Hematopoietic multipotent progenitor cell treated with erythropoietin and hydrocortisone succinate and interleukin-3 and kit ligand, for 6 days (in vitro differentiated cells): ENCODE data around the gene GNAT1.
A peak's percentile ranks its signal among the peaks of the same experiment; 100 is the strongest.
"Not testable (repeated sequence)": the region's sequence is repeated elsewhere in the genome, so short reads cannot be mapped to it uniquely, and the experiment has no call there.

ENCODE experiments used
- DNase-seq: peaks from one replicate; pipeline ENCODE4 v3.0.0-alpha.2; 2015

The GNAT1 gene

GRCh38 chr3:50222169-50222528, 30.7 kb downstream of the GNAT1 start:
- DNase-seq, result no peak

GRCh38 chr3:50224639-50225038, 33.2 kb downstream of the GNAT1 start:
- DNase-seq, result no peak

- DNase-seq, result peak; percentile 65
These were observed 35.5 kb downstream of the GNAT1 start for GRCh38 chr3:50226888-50227389.

GRCh38 chr3:50227390-50228183, 36.2 kb downstream of the GNAT1 start:
- peak; percentile 96 for DNase-seq

- DNase-seq, result not testable (repeated sequence)
These were observed 36.9 kb downstream of the GNAT1 start for GRCh38 chr3:50228184-50228763.

- DNase-seq, result no peak
These were observed 38.1 kb downstream of the GNAT1 start for GRCh38 chr3:50229490-50229889.

- DNase-seq, result no peak
These were observed 38.8 kb downstream of the GNAT1 start for GRCh38 chr3:50230104-50230793.

- DNase-seq, result no peak
These were observed 39.4 kb downstream of the GNAT1 start for GRCh38 chr3:50230794-50231125.

- no peak for DNase-seq
These were observed 40.2 kb downstream of the GNAT1 start for GRCh38 chr3:50231581-50231980.

GRCh38 chr3:50232303-50232702, 40.9 kb downstream of the GNAT1 start:
- peak; percentile 75 for DNase-seq

- no peak for DNase-seq
These were observed 41.8 kb downstream of the GNAT1 start for GRCh38 chr3:50233176-50233575.

GRCh38 chr3:50235716-50236483, 44.5 kb downstream of the GNAT1 start, which contains the start of gene GNAI2:
GNAI2 (plus strand) TSS chr3:50236204; CDS start chr3:50236336, 132 bp downstream.
- peak; percentile 99 for DNase-seq

- no peak for DNase-seq
These were observed 45.2 kb downstream of the GNAT1 start for GRCh38 chr3:50236484-50237132.

GRCh38 chr3:50237133-50237651, 45.8 kb downstream of the GNAT1 start:
- peak; percentile 60 for DNase-seq

- DNase-seq, result peak; percentile 94
These were observed 46.5 kb downstream of the GNAT1 start for GRCh38 chr3:50237754-50238548.

- DNase-seq, result peak; percentile 87
These were observed 47.2 kb downstream of the GNAT1 start for GRCh38 chr3:50238549-50239026.

- DNase-seq, result no peak
These were observed 48.2 kb downstream of the GNAT1 start for GRCh38 chr3:50239649-50240048.

- no peak for DNase-seq
These were observed 49.8 kb downstream of the GNAT1 start for GRCh38 chr3:50241163-50241562.

GRCh38 chr3:50241713-50242380, 50.4 kb downstream of the GNAT1 start:
- no peak for DNase-seq

GRCh38 chr3:50242381-50242770, 51.0 kb downstream of the GNAT1 start:
- no peak for DNase-seq
